NCI-H1092 treated with DMSO at 0.1 percent for 48 hours (cell line): ENCODE data around the gene TH.
"Not testable (repeated sequence)": the region's sequence is repeated elsewhere in the genome, so short reads cannot be mapped to it uniquely, and the experiment has no call there.

ENCODE experiments used
- DNase-seq: peaks from one replicate; lab custom pipeline; 2025; lab: John Stamatoyannopoulos, UW

TH gene

DNA sequence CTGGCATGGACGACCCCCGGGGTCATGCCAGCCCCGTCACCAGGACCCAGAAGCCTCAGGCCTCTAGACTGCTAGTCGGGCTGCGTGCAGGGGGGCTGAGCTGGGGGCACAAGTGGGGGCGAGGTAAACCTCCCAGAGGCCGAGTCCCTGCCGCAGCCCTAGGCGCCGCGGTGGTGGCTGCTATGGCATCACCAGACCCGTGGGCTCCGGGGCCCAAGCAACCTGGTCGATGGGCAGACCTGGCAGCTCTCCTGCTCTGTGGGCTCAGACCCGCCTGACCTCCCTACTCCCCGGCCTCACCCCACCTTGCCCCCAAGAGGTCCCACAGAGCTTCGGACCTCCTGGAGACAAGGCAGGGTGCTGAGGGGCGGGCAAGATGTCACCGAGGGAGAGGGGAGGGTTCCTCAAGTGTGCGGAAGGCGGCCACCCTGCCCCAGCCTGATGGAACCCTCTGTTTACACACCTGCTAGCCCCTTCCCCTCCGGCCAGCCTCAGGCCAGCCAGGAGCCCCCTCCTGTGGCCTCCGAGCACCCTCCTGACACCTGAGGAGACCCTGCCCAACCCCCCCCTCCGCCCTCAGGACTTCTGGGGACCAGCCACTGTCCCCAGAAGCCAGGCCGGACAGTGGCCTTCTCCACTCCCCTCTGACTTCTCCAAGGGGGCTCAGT is 41.8 kb downstream of the TH start:
- no peak for DNase-seq

DNA sequence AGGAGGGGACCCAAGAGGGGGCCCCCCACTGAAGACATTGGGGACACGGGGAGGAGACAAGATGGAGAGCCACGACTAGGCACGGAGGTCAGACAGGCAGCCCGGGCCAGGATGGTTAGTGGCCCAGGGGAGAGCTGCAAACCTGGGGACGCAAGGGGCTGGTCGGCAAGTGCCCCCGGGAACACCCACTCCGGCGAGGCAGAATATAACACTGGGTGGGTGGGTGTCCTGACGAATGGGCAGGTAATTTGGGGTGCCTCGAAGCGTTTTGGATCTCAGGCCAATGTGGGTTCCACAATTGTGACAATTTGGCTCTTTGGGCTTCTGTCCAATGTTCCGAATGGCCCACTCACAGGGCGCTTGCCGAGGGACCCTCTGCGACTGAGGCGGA is 42.3 kb downstream of the TH start:
- no peak for DNase-seq

GRCh38 chr11:2128511-2129307 is 42.9 kb downstream of the TH start:
- no peak for DNase-seq

GRCh38 chr11:2128130-2128510 is 43.5 kb downstream of the TH start:
- no peak for DNase-seq

DNA sequence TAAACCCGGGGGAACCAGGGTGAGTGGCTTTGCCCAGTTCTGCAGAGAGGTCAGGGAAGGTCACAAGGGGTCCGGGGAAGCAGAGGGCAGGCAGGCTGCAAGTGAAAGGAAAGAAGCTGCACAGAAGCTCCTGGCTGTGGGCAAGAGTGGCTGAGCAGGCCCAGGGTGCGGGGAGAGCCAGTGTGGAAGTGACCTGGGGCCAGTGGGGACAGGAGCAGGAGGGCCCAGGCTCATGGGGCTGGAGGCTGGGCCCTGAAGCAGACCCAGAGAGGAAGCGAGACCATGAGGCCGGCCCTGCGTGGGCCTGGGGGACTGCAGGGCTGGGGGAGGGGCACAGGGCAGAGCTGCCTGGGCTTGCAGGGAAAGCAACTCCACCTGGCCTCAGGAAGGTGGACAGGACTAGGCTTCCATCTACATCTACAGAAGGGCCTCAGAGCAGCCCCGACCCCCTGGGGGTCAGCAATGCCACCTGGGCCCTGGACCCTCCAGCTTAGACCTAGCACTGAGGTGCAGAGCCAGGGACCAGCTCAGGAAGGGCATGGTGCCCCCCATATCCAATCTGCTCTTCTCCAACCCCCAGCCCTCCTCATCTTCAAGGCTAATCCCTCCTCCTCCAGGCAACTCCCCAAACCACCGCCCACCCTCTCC is 44.0 kb downstream of the TH start:
- no peak for DNase-seq

DNA sequence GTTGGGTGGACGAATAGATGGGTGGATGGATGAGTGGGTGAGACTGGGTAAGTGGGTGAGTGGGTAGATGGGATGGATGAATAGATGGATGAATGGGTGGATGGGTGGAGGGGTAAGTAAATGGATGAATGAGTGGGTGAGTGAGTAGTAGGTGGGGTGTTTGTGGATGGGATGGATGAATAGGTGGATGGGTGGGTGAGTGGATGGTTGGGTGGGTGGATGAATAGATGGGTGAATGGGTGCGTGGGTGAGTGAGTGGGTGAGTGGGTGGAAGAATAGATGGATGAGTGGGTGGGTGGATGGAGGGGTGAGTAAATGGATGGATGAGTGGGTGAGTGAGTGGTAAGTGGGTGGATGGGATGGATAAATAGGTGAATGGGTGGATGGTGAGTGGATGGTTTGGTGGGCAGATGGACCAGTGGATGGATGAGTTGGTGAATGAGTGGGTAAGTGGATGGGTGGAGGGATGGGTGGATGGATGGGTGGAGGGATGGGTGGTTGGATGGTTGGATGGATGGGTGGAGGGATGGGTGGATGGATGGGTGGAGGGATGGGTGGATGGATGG is 45.0 kb downstream of the TH start:
- DNase-seq = no peak

DNA sequence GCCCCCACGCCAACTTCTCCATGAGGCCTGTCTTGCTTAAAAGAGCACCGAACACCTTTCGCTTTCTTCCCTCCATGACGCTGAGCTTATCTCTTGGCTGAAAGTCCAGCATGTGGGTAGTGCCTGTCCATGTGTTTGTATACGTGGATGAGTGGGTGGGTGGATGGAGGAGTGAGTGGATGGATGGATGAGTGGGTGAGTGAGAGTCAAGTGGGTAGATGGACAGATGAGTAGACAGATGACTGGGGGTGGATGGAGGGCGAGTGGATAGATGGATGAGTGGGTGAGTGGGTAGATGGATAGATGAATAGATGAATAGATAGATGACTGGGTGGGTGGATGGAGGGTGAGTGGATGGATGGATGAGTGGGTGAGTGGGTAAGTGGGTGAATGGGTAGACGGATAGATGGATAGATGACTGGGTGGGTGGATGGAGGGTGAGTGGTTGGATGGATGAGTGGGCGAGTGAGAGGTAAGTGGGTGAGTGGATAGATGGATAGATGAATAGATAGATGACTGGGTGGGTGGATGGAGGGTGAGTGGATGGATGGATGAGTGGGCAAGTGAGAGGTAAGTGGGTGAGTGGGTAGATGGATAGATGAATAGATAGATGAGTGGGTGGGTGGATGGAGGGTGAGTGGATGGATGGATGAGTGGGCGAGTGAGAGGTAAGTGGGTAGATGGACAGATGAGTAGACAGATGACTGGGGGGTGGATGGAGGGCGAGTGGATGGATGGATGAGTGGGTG is 46.7 kb downstream of the TH start:
- not testable (repeated sequence) for DNase-seq

- DNase-seq = no peak
Measured at GRCh38 chr11:2123628-2123960, 48.0 kb downstream of the TH start.

DNA sequence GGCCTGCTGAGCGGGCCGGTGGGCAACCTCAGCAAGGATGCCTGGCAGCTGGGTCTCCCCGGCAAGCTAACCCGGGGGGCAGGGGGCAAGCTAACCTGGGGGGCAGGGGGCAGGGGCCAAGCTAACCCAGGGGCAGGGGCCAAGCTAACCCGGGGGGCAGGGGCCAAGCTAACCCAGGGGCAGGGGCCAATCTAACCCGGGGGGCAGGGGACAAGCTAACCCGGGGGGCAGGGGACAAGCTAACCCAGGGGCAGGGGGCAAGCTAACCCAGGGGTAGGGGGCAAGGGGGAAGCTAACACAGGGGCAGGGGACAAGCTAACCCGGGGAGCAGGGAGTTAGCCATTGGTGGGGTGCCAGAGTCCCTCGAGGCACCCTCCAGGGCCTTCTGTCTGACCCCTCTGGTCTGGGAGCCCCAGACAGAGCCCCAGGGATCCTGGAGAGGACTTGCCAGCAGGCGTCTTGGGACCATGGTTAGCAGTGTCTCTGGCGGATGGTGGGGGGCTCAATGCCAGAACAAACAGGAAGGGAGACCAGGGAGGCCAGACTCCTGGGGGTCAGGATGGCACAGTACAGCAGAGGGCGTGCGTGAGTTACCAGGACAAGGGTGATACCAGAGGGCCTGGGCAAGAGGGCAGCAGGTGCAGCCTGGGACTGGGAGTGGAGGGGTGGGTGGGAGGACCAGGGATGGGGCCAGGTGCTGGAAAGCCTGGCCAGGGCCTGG is 48.5 kb downstream of the TH start:
- no peak for DNase-seq

GRCh38 chr11:2122222-2122906 is 49.3 kb downstream of the TH start:
- no peak for DNase-seq

DNA sequence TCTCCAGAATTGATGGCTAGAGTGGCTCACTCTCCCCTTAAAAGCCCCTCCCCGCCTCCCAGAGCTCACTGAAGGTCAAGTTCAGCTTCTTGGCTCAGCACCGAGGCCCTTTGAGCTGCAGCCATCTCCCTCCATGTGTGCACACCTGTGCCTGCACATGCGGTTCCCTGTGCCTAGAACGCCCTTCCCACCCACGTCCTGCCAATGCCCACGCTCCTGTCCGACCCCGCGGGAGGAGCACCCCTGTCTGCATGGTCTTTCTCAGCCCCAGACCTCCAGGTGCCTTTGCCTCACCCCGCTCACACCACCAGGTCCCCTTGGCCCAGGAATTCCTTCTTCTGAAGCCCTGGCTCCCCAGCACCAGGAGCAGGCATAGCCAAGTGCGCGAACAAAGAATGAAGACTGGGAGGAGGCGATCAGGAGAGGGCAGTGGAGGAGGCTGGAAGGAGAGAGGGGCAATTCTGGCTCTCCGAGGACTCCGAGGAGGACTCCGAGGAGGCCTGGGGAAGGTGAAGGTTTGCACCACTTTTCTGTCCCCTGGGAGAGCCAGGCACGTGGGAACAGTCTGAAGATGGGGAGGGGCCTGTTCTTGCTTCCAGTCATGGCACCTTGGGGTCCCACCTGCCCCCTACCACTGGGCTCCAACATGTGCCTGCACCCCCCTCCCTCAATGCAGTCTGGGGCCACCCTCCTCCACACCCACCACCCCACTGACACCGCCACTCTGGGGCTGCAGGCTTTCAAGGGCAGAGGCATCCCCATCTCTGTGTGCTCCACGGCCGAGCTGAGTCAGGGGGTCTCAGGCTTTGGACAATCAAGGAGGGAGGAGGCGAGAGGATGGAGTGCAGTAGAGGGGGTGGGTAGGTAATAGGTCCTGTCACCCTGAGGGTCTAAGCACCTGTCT is 50.1 kb downstream of the TH start:
- no peak for DNase-seq

GRCh38 chr11:2120359-2121100 is 51.1 kb downstream of the TH start:
- DNase-seq = no peak

- DNase-seq = no peak
Measured at GRCh38 chr11:2118677-2119076, 52.9 kb downstream of the TH start.

DNA sequence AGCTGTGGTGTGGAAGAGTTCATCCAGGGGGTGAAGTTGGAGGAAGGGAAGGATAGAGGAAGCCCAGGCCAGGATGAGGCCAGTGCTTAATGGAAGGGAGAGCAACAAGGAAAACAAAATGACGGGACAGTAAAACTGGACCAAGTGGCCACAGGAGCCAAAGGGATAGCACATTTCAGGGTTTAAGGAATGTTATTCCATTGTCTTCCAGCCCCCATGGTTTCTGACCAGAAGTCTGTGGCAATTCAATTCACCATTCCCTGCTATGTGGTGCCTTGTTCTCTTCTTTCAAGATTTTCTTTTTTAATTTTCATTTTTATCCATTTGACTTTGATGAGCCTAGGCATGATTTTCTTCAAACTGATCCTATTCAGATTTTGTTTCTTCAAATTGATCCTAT is 54.9 kb downstream of the TH start:
- no peak for DNase-seq

DNA sequence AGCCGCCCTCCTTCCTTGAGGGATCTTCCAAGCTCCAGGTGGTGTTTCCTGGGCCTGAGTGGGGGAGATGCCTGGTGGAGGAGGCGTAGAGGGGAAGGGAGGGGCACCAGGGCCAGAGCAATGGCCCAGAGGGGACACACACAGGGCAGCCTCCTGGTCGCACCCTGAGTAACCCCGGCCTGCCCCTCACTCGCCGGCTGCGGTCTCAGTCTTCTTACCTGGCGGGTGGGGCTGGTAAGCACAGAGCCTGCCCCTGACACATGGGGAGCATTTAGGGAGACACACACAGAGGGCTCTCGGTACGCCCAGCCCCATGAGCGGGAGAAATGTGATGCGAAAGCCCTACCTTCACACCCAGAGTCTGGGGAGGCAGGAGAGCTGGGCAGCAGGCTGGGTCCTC is 56.3 kb downstream of the TH start:
- no peak for DNase-seq

- DNase-seq = no peak
Measured at GRCh38 chr11:2114430-2115241, 57.0 kb downstream of the TH start.
